PC-3 (cell line): ENCODE data around the gene SNAP47. TPM values are rescaled to one million over a fixed set of nuclear protein-coding genes. Genes with fewer than 3 reads are reported as not detected.

ENCODE experiments used
- ATAC-seq: fragments of 200-7000 bp; cut with Tn5 transposase; 2 replicates; pipeline ENCODE4 v1.9.1; 2020; ENCODE audit warnings: mild to moderate bottlenecking, moderate library complexity
- BruUV-seq: library from RNA; stranded (reverse); fragments of 400-500 nt; replicated peaks from 2 replicates; lab custom pipeline; 2021; lab: Mats Ljungman, UMichigan
- CTCF ChIA-PET: fragments of 300-600 bp; sonication (Branson Sonifier 250); formaldehyde crosslinking; loops from one replicate; lab custom pipeline; 2022; ENCODE audit warnings: antibody characterized with exemption; lab: Charles Lee
- POLR2A ChIA-PET: fragments of 300-600 bp; sonication (Branson Sonifier 250); formaldehyde crosslinking; loops from one replicate; lab custom pipeline; 2022; ENCODE audit warnings: antibody characterized with exemption; ENCODE audit not compliant: unreplicated experiment; lab: Charles Lee
- DNase-seq: peaks from one replicate; pipeline ENCODE4 v3.0.0-alpha.2; 2015
- H2AFZ ChIP-seq: fragments of 300-600 bp; sonication (generic); 2 replicates; pipeline ENCODE4 v1.6.0; 2016; ENCODE audit warnings: antibody characterized with exemption, low read length
- H3F3A ChIP-seq: fragments of 300-600 bp; sonication (generic); one replicate; pipeline ENCODE4 v1.6.0; 2017; ENCODE audit warnings: antibody characterized with exemption, low read length, control low read depth, mild to moderate bottlenecking; ENCODE audit not compliant: unreplicated experiment
- H3K27ac ChIP-seq: fragments of 300-600 bp; sonication (generic); 2 replicates; pipeline ENCODE4 v1.5.1; 2016; ENCODE audit warnings: mild to moderate bottlenecking, low read length
- H3K27me3 ChIP-seq: fragments of 300-600 bp; sonication (generic); 2 replicates; pipeline ENCODE4 v1.6.1; 2016; ENCODE audit warnings: low read length, mixed read lengths
- H3K36me3 ChIP-seq: fragments of 300-600 bp; sonication (generic); 2 replicates; pipeline ENCODE4 v1.6.1; 2016; ENCODE audit warnings: low read depth, mixed run types, low read length, mixed read lengths
- H3K4me1 ChIP-seq: fragments of 300-600 bp; sonication (generic); 2 replicates; pipeline ENCODE4 v1.5.1; 2016; ENCODE audit warnings: low read length; ENCODE audit not compliant: insufficient read depth
- H3K4me2 ChIP-seq: fragments of 300-600 bp; sonication (generic); 2 replicates; pipeline ENCODE4 v1.6.0; 2016; ENCODE audit warnings: low read length
- H3K4me3 ChIP-seq: fragments of 300-600 bp; sonication (generic); 2 replicates; pipeline ENCODE4 v1.5.1; 2016; ENCODE audit warnings: mild to moderate bottlenecking, low read length, mixed read lengths
- H3K79me2 ChIP-seq: fragments of 300-600 bp; sonication (generic); 2 replicates; pipeline ENCODE4 v1.6.1; 2017; ENCODE audit warnings: low read length, mixed read lengths
- H3K9ac ChIP-seq: fragments of 300-600 bp; sonication (generic); 2 replicates; pipeline ENCODE4 v1.6.0; 2016; ENCODE audit warnings: mild to moderate bottlenecking, low read length
- H3K9me2 ChIP-seq: fragments of 300-600 bp; sonication (generic); replicated peaks from 2 replicates; pipeline ENCODE4 v1.6.1; 2016; ENCODE audit warnings: mixed run types, low read length, mixed read lengths
- H3K9me3 ChIP-seq: fragments of 300-600 bp; sonication (generic); 2 replicates; pipeline ENCODE4 v1.6.1; 2016; ENCODE audit warnings: low read length, mixed read lengths
- H4K20me1 ChIP-seq: fragments of 300-600 bp; sonication (generic); 2 replicates; pipeline ENCODE4 v1.6.1; 2016; ENCODE audit warnings: low read length, mixed read lengths
- CTCF ChIP-seq: fragments of 300-600 bp; sonication (generic); conservative IDR thresholded peaks from 2 replicates; pipeline ENCODE4 v1.5.1; 2017; ENCODE audit warnings: antibody characterized with exemption, low read depth, mild to moderate bottlenecking, low read length
- EZH2 ChIP-seq: fragments of 300-600 bp; sonication (generic); IDR thresholded peaks from one replicate; pipeline ENCODE4 v1.6.1; 2017; ENCODE audit warnings: antibody characterized with exemption, mild to moderate bottlenecking, low read length; ENCODE audit not compliant: unreplicated experiment
- EZH2phosphoT487 ChIP-seq: fragments of 300-600 bp; sonication (generic); IDR thresholded peaks from 2 replicates; pipeline ENCODE4 v1.6.1; 2018; ENCODE audit warnings: mild to moderate bottlenecking, antibody characterized with exemption, low read length, borderline replicate concordance
- intact Hi-C: fragments of 100-400 bp; cut with micrococcal nuclease; formaldehyde crosslinking; loops from 2 replicates; pipeline ENCODE4 v1.9.0; 2023
- total RNA-seq: library from RNA; depleted of rRNA; stranded (reverse); fragments of >200 nt; gene quantifications from 2 replicates; pipeline ENCODE4 v1.2.3, GENCODE V29; 2014

Gene SNAP47
- total RNA-seq, 1 experiment from 2014 or later: 123 TPM

- POLR2A ChIA-PET: no interaction called here
Observed at GRCh38 chr1:227729144-227729880, 5.9 kb upstream of the SNAP47 start.

GRCh38 chr1:227729881-227730629 lies 5.2 kb upstream of the SNAP47 start:
- Histone ChIP-seq H3K27me3 (no peaks in the 10 kb centered on the region), H3K4me2 (peak overlapping the region; percentile 99; the same call in 1 of the 2 replicates), H3F3A (no peaks in the 10 kb centered on the region), H3K9me3 (no peaks in the 10 kb centered on the region), H3K9ac (no peak overlapping the region), H3K79me2 (peaks cover 30% of the 10 kb centered on the region), H3K9me2 (no peaks in the 10 kb centered on the region), H3K4me3 (no peak overlapping the region), H3K27ac (no peak overlapping the region), H3K36me3 (peaks cover 22% of the 10 kb centered on the region), H3K4me1 (peaks cover 27% of the 10 kb centered on the region), H4K20me1 (no peaks in the 10 kb centered on the region), H2AFZ (no peak overlapping the region)
- POLR2A ChIA-PET: interaction anchor here (0.6 kb wide), 1 partner anchor 29 kb away, joined by 3 read pairs; no protein-coding TSS in a partner anchor
- ATAC-seq: peak; percentile 0; the same call in 1 of the 2 replicates
- CTCF ChIA-PET: interaction anchor here (0.7 to 1.5 kb wide), 2 partner anchors 29 to 33 kb away, joined by 4 to 10 read pairs; no protein-coding TSS in a partner anchor
- peak; percentile 84 for DNase-seq
- TF ChIP-seq EZH2 (no peak), CTCF (peak; percentile 91)
- no TSS peak for BruUV-seq
- intact Hi-C loops: loop anchor here (1.0 to 10.0 kb wide), 3 partner anchors 168 to 216 kb away; partner anchors contain the start of gene ZNF678

More at GRCh38 chr1:227729144-227729880, 5.9 kb upstream of the SNAP47 start:
- no peak overlapping the region for H3K27ac ChIP-seq
- peak overlapping the region; percentile 82 for H3K4me3 ChIP-seq
- CTCF ChIA-PET: interaction anchor here (0.5 kb wide), 1 partner anchor 284 kb away, joined by 4 read pairs; no protein-coding TSS in a partner anchor
- peaks cover 23% of the 10 kb centered on the region for H3K79me2 ChIP-seq
- H3F3A ChIP-seq: no peaks in the 10 kb centered on the region
- H3K4me1 ChIP-seq: peaks cover 27% of the 10 kb centered on the region
- intact Hi-C loops: loop anchor here (5.0 to 10.0 kb wide), 2 partner anchors 167 to 185 kb away; partner anchors contain the start of gene ZNF678
- peak; percentile 25 for DNase-seq
- TF ChIP-seq EZH2: no peak
- TF ChIP-seq CTCF: no peak
- no peak for TF ChIP-seq EZH2phosphoT487
- BruUV-seq: no TSS peak
- no peaks in the 10 kb centered on the region for H3K9me2 ChIP-seq
- H3K4me2 ChIP-seq: peak overlapping the region; percentile 99
- ATAC-seq: peak; percentile 1
- peaks cover 22% of the 10 kb centered on the region for H3K36me3 ChIP-seq
- no peaks in the 10 kb centered on the region for H4K20me1 ChIP-seq
- no peak overlapping the region; the same call in 1 of the 2 replicates for H2AFZ ChIP-seq
- H3K9me3 ChIP-seq: no peaks in the 10 kb centered on the region
- H3K27me3 ChIP-seq: no peaks in the 10 kb centered on the region
- peak overlapping the region; percentile 71 for H3K9ac ChIP-seq
